ENCODE measurements around the gene ZNF200.
"Not testable (repeated sequence)": the region's sequence is repeated elsewhere in the genome, so short reads cannot be mapped to it uniquely, and the experiment has no call there.

ZNF200 gene

GRCh38 chr16:3187798-3188674, 46.9 kb downstream of the ZNF200 start, which contains the start of gene OR1F1:
Gene OR1F1 (plus strand): TSS chr16:3188204.
- Histone ChIP-seq H3K36me3 (no peaks in the 10 kb centered on the region), H3K27ac (no peak within 1 kb of the TSS), H3K9me3 (ENCODE audit: severe bottlenecking) (peaks cover 2% of the 10 kb centered on the region), H3K27me3 (ENCODE audit: insufficient read depth, low read depth, severe bottlenecking) (peaks cover 41% of the 10 kb centered on the region), H3K4me3 (ENCODE audit: low read depth, low read length) (peak within 1 kb of the TSS; percentile 68)
- no peak for TF ChIP-seq CTCF (IDR thresholded peaks at IDR 0.05; ENCODE audit: low read depth, low read length)
- peak; percentile 57 for DNase-seq

DNA sequence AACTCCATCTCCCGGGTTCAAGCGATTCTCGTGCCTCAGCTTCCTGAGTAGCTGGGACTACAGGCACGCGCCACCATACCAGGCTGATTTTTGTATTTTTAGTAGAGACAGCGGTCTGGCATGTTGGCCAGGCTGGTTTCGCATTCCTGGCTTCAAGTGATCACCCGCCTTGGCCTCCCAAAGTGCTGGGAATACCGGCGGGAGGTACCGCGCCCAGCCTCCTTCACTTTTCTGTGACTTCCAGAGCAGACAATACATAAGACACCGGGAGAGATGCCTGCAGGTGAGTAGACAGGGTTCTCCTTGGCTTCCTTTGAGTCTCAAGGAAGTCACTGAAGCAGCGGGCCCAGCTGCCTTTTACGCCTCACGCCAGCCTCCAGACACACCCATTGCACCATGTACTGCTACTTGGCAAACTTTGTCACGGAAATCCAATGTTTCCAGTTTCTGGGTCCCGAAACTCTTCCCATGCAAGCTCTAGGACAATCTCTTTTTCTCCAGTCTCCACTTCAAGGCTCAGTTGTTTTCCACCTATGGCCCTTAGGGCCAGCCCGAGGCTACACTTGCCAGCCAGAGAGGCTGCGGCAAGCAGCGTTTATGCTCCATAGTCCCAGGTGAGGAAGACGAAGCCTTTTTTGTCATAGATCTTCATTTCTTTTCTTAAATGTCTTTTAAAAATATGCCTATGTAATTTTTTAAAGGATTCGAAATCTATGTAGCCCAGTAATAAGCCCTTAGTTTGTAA, 47.8 kb downstream of the ZNF200 start:
- no peak for TF ChIP-seq CTCF (IDR thresholded peaks at IDR 0.05; ENCODE audit: low read depth, low read length)

GRCh38 chr16:3183445-3184139, 51.4 kb downstream of the ZNF200 start:
- Histone ChIP-seq H3K27ac (no peak overlapping the region), H3K36me3 (no peaks in the 10 kb centered on the region), H3K4me3 (ENCODE audit: low read depth, low read length) (peak overlapping the region; percentile 56), H3K27me3 (ENCODE audit: insufficient read depth, low read depth, severe bottlenecking) (peaks cover 58% of the 10 kb centered on the region), H3K9me3 (ENCODE audit: severe bottlenecking) (no peaks in the 10 kb centered on the region)
- DNase-seq = no peak
- no peak for TF ChIP-seq CTCF (IDR thresholded peaks at IDR 0.05; ENCODE audit: low read depth, low read length)

More for the DNA sequence above, 47.8 kb downstream of the ZNF200 start:
- no peaks in the 10 kb centered on the region for H3K9me3 ChIP-seq (ENCODE audit: severe bottlenecking)
- no peak for DNase-seq
- H3K27me3 ChIP-seq (ENCODE audit: insufficient read depth, low read depth, severe bottlenecking) = peaks cover 50% of the 10 kb centered on the region
- H3K36me3 ChIP-seq = no peaks in the 10 kb centered on the region
- peak overlapping the region; percentile 68 for H3K4me3 ChIP-seq (ENCODE audit: low read depth, low read length)
- H3K27ac ChIP-seq = no peak overlapping the region

DNA sequence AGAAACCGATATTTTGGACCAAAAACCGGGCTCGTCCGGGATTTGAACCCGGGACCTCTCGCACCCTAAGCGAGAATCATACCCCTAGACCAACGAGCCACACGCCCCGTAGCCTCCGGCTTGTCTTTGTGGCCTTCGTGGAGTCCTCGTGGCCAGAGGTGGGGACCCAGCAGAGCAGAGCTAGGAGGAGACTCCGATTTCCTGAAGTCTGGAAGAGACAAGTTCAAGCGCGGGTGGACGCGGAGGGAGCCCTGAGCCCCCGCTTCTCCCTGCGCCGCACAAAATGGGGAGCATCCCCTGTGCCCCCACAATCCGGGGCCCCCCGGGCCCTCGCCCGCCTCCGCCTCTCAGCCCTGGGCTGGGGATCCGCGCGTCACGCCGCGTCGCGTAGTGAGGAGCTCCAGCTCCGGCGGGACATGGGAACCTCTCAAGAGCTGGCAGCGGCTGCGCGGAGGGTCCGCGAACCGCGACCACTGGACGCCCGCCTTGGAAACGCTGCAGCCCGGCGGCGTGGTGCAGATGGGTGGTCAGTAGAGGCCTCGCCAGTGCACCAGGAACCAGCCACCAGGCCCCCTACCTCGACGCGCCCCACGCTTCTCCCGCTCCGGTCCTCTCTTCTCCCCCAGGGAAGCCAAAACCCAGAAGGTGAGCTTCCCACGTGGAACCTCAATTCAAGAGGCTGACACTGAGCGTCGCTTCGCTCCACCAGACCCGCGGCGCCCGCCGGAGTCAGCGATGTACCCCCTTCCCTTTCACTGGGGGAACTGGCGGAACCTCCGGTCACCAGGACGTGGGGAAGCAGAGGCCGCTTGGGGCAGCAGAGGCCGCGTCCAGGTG, 52.1 kb downstream of the ZNF200 start:
- H3K4me3 ChIP-seq (ENCODE audit: low read depth, low read length) = peak overlapping the region; percentile 56
- H3K27ac ChIP-seq = no peak overlapping the region
- H3K9me3 ChIP-seq (ENCODE audit: severe bottlenecking) = no peaks in the 10 kb centered on the region
- peak; percentile 48 for DNase-seq
- peaks cover 60% of the 10 kb centered on the region for H3K27me3 ChIP-seq (ENCODE audit: insufficient read depth, low read depth, severe bottlenecking)
- TF ChIP-seq CTCF (IDR thresholded peaks at IDR 0.05; ENCODE audit: low read depth, low read length) = peak; percentile 50
- no peaks in the 10 kb centered on the region for H3K36me3 ChIP-seq

DNA sequence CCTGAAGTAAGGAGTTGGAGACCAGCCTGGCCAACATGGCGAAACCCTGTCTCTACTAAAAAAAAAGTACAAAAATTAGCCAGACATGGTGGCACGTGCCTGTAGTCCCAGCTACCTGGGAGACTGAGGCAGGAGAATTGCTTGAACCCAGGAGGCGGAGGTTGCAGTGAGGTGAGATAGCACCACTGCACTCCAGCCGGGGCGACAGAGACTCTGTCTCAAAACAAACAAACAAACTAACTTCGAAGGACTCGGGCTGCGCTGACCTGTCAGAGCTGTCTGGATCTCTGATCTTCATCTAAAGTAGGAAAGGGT, 52.7 kb downstream of the ZNF200 start:
- not testable (repeated sequence) for DNase-seq; H3K36me3 ChIP-seq; H3K9me3 ChIP-seq (ENCODE audit: severe bottlenecking); H3K27ac ChIP-seq
- 0 out of 2 replicates have a peak overlapping the region, but pooled peaks have one; percentile 56 for H3K4me3 ChIP-seq (ENCODE audit: low read depth, low read length)
- H3K27me3 ChIP-seq (ENCODE audit: insufficient read depth, low read depth, severe bottlenecking) = peaks cover 60% of the 10 kb centered on the region
